HG02973 (cell line): ENCODE data around the gene PCDHA8.
"Not testable (repeated sequence)": the region's sequence is repeated elsewhere in the genome, so short reads cannot be mapped to it uniquely, and the experiment has no call there.

Experiments
- ATAC-seq: cut with Tn5 transposase; IDR thresholded peaks from one replicate; pipeline ENCODE4 v1.9.1; 2021; ENCODE audit warnings: moderate library complexity; ENCODE audit not compliant: unreplicated experiment

Gene PCDHA8

DNA sequence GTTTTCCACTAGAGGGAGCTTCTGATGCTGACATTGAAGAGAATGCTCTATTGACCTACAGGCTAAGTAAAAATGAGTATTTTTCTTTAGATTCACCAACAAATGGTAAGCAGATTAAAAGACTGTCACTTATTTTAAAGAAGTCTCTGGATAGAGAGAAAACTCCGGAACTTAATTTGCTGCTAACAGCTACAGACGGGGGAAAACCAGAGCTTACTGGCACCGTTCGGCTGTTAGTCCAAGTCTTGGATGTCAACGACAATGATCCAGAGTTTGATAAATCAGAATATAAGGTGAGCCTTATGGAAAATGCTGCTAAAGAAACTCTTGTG, 28.5 kb downstream of the PCDHA8 start:
- ATAC-seq, result no peak

GRCh38 chr5:140870221-140871201, 29.5 kb downstream of the PCDHA8 start:
- ATAC-seq, result no peak

DNA sequence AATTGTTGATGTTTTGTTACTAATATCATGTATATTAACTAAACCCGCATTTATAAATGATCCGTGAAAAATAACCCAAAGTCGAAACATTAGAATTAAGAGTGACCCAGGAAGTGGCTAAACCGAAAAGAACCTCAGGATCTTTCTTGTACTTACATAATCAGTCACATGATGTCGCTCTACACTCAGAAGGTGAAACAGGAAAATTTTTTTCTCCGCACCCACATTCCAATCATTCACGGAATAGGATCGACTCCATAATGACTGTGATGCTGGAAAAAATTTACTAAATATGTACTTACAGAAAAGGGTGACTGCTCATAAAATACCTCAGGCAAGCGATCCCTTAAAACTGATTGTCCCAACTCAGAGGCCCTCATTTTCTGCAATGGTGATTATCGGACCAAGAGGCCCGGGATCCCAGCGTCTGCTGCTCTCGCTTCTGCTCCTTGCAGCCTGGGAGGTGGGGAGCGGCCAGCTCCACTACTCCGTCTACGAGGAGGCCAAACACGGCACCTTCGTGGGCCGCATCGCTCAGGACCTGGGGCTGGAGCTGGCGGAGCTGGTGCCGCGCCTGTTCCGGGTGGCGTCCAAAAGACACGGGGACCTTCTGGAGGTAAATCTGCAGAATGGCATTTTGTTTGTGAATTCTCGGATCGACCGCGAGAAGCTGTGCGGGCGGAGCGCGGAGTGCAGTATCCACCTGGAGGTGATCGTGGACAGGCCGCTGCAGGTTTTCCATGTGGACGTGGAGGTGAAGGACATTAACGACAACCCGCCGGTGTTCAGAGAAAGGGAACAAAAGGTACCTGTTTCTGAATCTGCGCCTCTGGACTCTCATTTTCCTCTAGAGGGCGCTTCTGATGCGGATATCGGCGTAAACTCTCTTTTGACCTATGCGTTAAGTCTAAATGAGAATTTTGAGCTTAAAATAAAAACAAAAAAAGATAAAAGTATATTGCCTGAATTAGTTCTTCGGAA, 34.4 kb downstream of the PCDHA8 start, which contains the start of gene PCDHA12:
PCDHA12 (plus strand) TSS at position 224 of the 981 bp plus-strand sequence; CDS start at position 389, 165 bp downstream.
- ATAC-seq, result no peak

GRCh38 chr5:140876541-140877261, 35.7 kb downstream of the PCDHA8 start:
- ATAC-seq, result not testable (repeated sequence)

GRCh38 chr5:140877262-140877581, 36.2 kb downstream of the PCDHA8 start:
- ATAC-seq, result no peak

DNA sequence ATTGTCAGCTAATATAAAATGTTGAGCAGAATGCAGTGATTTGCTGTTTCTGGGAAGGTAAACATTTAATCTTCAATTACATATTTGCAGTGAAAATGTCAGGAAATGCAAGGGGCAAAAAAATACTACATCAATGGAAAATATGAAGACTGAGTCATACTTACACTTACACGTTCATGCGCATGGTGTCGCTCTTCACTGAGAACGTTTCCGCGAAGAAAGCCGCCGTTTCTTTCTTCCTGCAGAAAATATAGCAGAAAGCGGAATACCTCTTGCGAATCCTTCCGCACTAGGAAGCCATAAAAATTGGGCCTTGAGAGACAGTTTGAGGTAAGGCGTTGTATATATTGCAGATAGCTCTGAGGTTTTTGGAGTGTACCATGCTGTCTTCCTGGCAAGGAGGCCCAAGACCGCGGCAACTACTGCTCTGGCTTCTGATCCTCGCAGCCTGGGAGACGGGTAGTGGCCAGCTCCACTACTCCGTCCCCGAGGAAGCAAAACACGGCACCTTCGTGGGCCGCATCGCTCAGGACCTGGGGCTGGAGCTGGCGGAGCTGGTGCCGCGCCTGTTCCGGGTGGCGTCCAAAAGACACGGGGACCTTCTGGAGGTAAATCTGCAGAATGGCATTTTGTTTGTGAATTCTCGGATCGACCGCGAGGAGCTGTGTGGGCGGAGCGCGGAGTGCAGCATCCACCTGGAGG, 41.1 kb downstream of the PCDHA8 start, which contains the start of gene PCDHA13:
PCDHA13 (plus strand) TSS at position 236 of the 702 bp plus-strand sequence; CDS start at position 381, 145 bp downstream.
- no peak for ATAC-seq

- no peak for ATAC-seq
Measured at GRCh38 chr5:140882591-140882899, 41.6 kb downstream of the PCDHA8 start.

DNA sequence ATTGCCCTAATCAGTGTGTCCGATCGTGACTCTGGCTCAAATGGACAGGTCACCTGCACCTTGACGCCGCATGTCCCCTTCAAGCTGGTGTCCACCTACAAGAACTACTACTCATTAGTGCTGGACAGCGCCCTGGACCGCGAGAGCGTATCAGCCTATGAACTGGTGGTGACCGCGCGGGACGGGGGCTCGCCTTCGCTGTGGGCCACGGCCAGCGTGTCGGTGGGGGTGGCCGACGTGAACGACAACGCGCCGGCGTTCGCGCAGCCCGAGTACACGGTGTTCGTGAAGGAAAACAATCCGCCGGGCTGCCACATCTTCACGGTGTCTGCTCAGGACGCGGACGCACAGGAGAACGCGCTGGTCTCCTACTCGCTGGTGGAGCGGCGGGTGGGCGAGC, 42.4 kb downstream of the PCDHA8 start:
- no peak for ATAC-seq

GRCh38 chr5:140883927-140884697, 43.1 kb downstream of the PCDHA8 start:
- ATAC-seq, result no peak
